Liver (tissue), 9 donors: ENCODE measurements around the gene CD300LD. TPM values are rescaled to one million over a fixed set of nuclear protein-coding genes. Genes with fewer than 3 reads are reported as not detected.

Source experiments
- DNase-seq: peaks from one replicate; pipeline ENCODE4 v3.0.0-alpha.2; 2017; ENCODE audit warnings: low spot score
- H3K27ac ChIP-seq, 2 donors: one replicate each; pipeline ENCODE4 v1.7.0; 2013; ENCODE audit warnings: inconsistent platforms in 2 of 2, low read length in 2 of 2, control low read depth in 1 of 2, low read depth in 1 of 2, mild to moderate bottlenecking in 1 of 2
- H3K27me3 ChIP-seq, 4 donors: one replicate each; pipeline versions ENCODE4 v1.6.1 to v1.7.0; 2013; ENCODE audit warnings: low read length in 3 of 4, inconsistent platforms in 1 of 4, mild to moderate bottlenecking in 1 of 4, moderate library complexity in 1 of 4; ENCODE audit not compliant: control insufficient read depth in 4 of 4, insufficient read depth in 4 of 4
- H3K36me3 ChIP-seq, 4 donors: one replicate each; pipeline versions ENCODE4 v1.6.1 to v1.7.0; 2013; ENCODE audit warnings: low read length in 3 of 4, mild to moderate bottlenecking in 3 of 4, low read depth in 1 of 4, moderate library complexity in 1 of 4; ENCODE audit not compliant: control insufficient read depth in 4 of 4, insufficient read depth in 3 of 4
- H3K4me1 ChIP-seq, 4 donors: one replicate each; pipeline versions ENCODE4 v1.6.1 to v1.7.0; 2013; ENCODE audit warnings: low read length in 3 of 4, mild to moderate bottlenecking in 3 of 4, moderate library complexity in 1 of 4; ENCODE audit not compliant: control insufficient read depth in 4 of 4, insufficient read depth in 4 of 4
- H3K4me3 ChIP-seq, 3 donors: one replicate each; pipeline versions ENCODE4 v1.6.1 to v1.7.0; 2013; ENCODE audit warnings: low read length in 3 of 3, control low read depth in 1 of 3, low read depth in 1 of 3, mild to moderate bottlenecking in 1 of 3
- H3K9ac ChIP-seq, 2 donors: one replicate each; pipeline ENCODE4 v1.7.0; 2013; ENCODE audit warnings: low read length in 2 of 2, mild to moderate bottlenecking in 2 of 2, moderate library complexity in 2 of 2, control low read depth in 1 of 2, low read depth in 1 of 2
- H3K9me3 ChIP-seq, 4 donors: one replicate each; pipeline versions ENCODE4 v1.6.1 to v1.7.0; 2013; ENCODE audit warnings: low read length in 3 of 4; ENCODE audit not compliant: control insufficient read depth in 4 of 4
- ATF3 ChIP-seq: IDR thresholded peaks from 2 replicates; pipeline ENCODE4 v1.6.1; 2016; ENCODE audit warnings: antibody characterized with exemption
- CTCF ChIP-seq: fragments of 150-350 bp; IDR thresholded peaks from 2 replicates; pipeline ENCODE4 v1.5.1; 2017; ENCODE audit warnings: improper control_type of control experiment, low read depth, low read length; ENCODE audit not compliant: missing input control
- EGR1 ChIP-seq, 2 donors: IDR thresholded peaks; 2 replicates each; pipeline ENCODE4 v1.6.1; 2016 to 2018; ENCODE audit warnings: antibody characterized with exemption in 2 of 2, low read depth in 2 of 2
- FOXA1 ChIP-seq: IDR thresholded peaks from 2 replicates; pipeline ENCODE4 v1.6.1; 2016; ENCODE audit warnings: antibody characterized with exemption
- FOXA2 ChIP-seq: IDR thresholded peaks from 2 replicates; pipeline ENCODE4 v1.6.1; 2016; ENCODE audit warnings: antibody characterized with exemption
- GABPA ChIP-seq, 2 donors: IDR thresholded peaks in 1 of 2; conservative IDR thresholded peaks in 1 of 2; 2 replicates each; pipeline ENCODE4 v1.6.1; 2016; ENCODE audit warnings: antibody characterized with exemption in 2 of 2, mild to moderate bottlenecking in 1 of 2, moderate library complexity in 1 of 2
- HNF4A ChIP-seq, 2 donors: conservative IDR thresholded peaks; 2 replicates each; pipeline ENCODE4 v1.6.1; 2016; ENCODE audit warnings: antibody characterized with exemption in 2 of 2, mild to moderate bottlenecking in 2 of 2
- HNF4G ChIP-seq: IDR thresholded peaks from 2 replicates; pipeline ENCODE4 v1.6.1; 2016; ENCODE audit warnings: antibody characterized with exemption
- JUND ChIP-seq, 2 donors: IDR thresholded peaks; 2 replicates each; pipeline ENCODE4 v1.6.1; 2016; ENCODE audit warnings: antibody characterized with exemption in 2 of 2
- NR2F2 ChIP-seq: IDR thresholded peaks from 2 replicates; pipeline ENCODE4 v1.6.1; 2016; ENCODE audit warnings: antibody characterized with exemption
- RAD21 ChIP-seq, 2 donors: IDR thresholded peaks; 2 replicates each; pipeline ENCODE4 v1.6.1; 2016; ENCODE audit warnings: antibody characterized with exemption in 2 of 2, mild to moderate bottlenecking in 2 of 2
- REST ChIP-seq: IDR thresholded peaks from 2 replicates; pipeline ENCODE4 v1.6.1; 2016; ENCODE audit warnings: antibody characterized with exemption, mild to moderate bottlenecking
- RXRA ChIP-seq, 2 donors: IDR thresholded peaks; 2 replicates each; pipeline ENCODE4 v1.6.1; 2017 to 2018; ENCODE audit warnings: antibody characterized with exemption in 2 of 2, mild to moderate bottlenecking in 1 of 2
- SP1 ChIP-seq: IDR thresholded peaks from 2 replicates; pipeline ENCODE4 v1.6.1; 2018; ENCODE audit warnings: antibody characterized with exemption, mild to moderate bottlenecking
- TAF1 ChIP-seq: conservative IDR thresholded peaks from 2 replicates; pipeline ENCODE4 v1.6.1; 2016; ENCODE audit warnings: antibody characterized with exemption, mild to moderate bottlenecking
- YY1 ChIP-seq: IDR thresholded peaks from 2 replicates; pipeline ENCODE4 v1.6.1; 2016; ENCODE audit warnings: antibody characterized with exemption, mild to moderate bottlenecking
- ZBTB33 ChIP-seq: IDR thresholded peaks from 2 replicates; pipeline ENCODE4 v1.6.1; 2016; ENCODE audit warnings: antibody characterized with exemption
- WGBS: extraction: QIAGEN DNeasy Blood & Tissue Kit; methylation state at CpG from one replicate; pipeline ENCODE4 v1.1.7; 2013; 5-methylcytosine and 5-hydroxymethylcytosine counted together
- polyA plus RNA-seq, 2 donors: library from polyadenylated mRNA; stranded (reverse) in 1 of 2; unstranded in 1 of 2; fragments of 200-250 nt in 1 of 2; fragments of >200 nt in 1 of 2; fragmentation: Nextera tagmentation in 1 of 2; extraction: Ambion mirVana in 1 of 2; gene quantifications; one replicate each; pipeline versions ENCODE4 v1.2.1 to v1.2.3, GENCODE V29; 2013 to 2015
- total RNA-seq, 2 donors: library from RNA; depleted of rRNA; stranded (reverse); fragments of >200 nt; gene quantifications; one replicate each; pipeline ENCODE4 v1.2.3, GENCODE V29; 2014
- donor health status: healthy.
- donor health status: healthy.
- donor health status: healthy.
- donor health status: healthy.
- donor health status: healthy.

The CD300LD gene
- total and polyA plus RNA-seq, 4 donors, result 0.08 TPM; not detected in 3

- DNase-seq, result no peak
- H3K4me3 ChIP-seq, result no peak overlapping the region
- H3K27ac ChIP-seq, result no peak overlapping the region
- TF ChIP-seq CTCF, result no peak
- TF ChIP-seq SP1, result no peak
- no peak for TF ChIP-seq FOXA1
- no peak for TF ChIP-seq RAD21 (IDR thresholded peaks at IDR 0.05)
- no peak for TF ChIP-seq HNF4G
- TF ChIP-seq TAF1, result no peak
- TF ChIP-seq ZBTB33, result no peak
- no peak for TF ChIP-seq RXRA (IDR thresholded peaks at IDR 0.05)
- no peak for TF ChIP-seq HNF4A (conservative IDR thresholded peaks at IDR 0.05)
- TF ChIP-seq YY1, result no peak
- no peak for TF ChIP-seq EGR1 (IDR thresholded peaks at IDR 0.05; ENCODE audit: low read depth in 2 of 2)
- TF ChIP-seq ATF3, result no peak
- TF ChIP-seq JUND (IDR thresholded peaks at IDR 0.05), result no peak
- TF ChIP-seq NR2F2, result no peak
- H3K9me3 ChIP-seq, result no peaks in the 10 kb centered on the region
- 78% methylated on average over 3 of the region's 3 CpGs for WGBS
- peaks cover 0 to 5% (median 0%) of the 10 kb centered on the region in 4 donors for H3K27me3 ChIP-seq
- no peaks in the 10 kb centered on the region for H3K36me3 ChIP-seq
- H3K9ac ChIP-seq, result no peak overlapping the region
- H3K4me1 ChIP-seq, result no peaks in the 10 kb centered on the region
Observed at GRCh38 chr17:74573169-74573568, 18.9 kb downstream of the CD300LD start.

- no peaks in the 10 kb centered on the region for H3K36me3 ChIP-seq
- no peak overlapping the region for H3K4me3 ChIP-seq
- no peaks in the 10 kb centered on the region for H3K4me1 ChIP-seq
- no peak overlapping the region for H3K9ac ChIP-seq
- H3K27ac ChIP-seq, result no peak overlapping the region
- H3K27me3 ChIP-seq, result peaks cover 0 to 5% (median 0%) of the 10 kb centered on the region in 4 donors
- no peaks in the 10 kb centered on the region for H3K9me3 ChIP-seq
- WGBS, result 72% methylated on average over 4 of the region's 4 CpGs
- TF ChIP-seq HNF4A (conservative IDR thresholded peaks at IDR 0.05) (no peak), CTCF (no peak), REST (no peak), ZBTB33 (no peak), YY1 (no peak), SP1 (no peak), JUND (IDR thresholded peaks at IDR 0.05) (no peak), FOXA2 (no peak), NR2F2 (no peak), FOXA1 (no peak), RAD21 (IDR thresholded peaks at IDR 0.05) (no peak), EGR1 (IDR thresholded peaks at IDR 0.05; ENCODE audit: low read depth in 2 of 2) (no peak), ATF3 (no peak), TAF1 (no peak), HNF4G (no peak), GABPA (IDR thresholded peaks at IDR 0.05 in 1 of 2, conservative IDR thresholded peaks at IDR 0.05 in 1 of 2) (no peak)
- no peak for DNase-seq
Observed at GRCh38 chr17:74571621-74572270, 20.3 kb downstream of the CD300LD start.
